Neutrophil (primary cell): ENCODE data around the gene THSD7B.

Experiments
- H3K27ac ChIP-seq: fragments of 200-600 bp; sonication (generic); 2 replicates; pipeline ENCODE4 v1.5.1; 2016; ENCODE audit warnings: mild to moderate bottlenecking, moderate library complexity
- H3K27me3 ChIP-seq: fragments of 200-600 bp; sonication (generic); 2 replicates; pipeline ENCODE4 v1.6.0; 2016; ENCODE audit warnings: mild to moderate bottlenecking
- H3K36me3 ChIP-seq: fragments of 200-600 bp; sonication (generic); 2 replicates; pipeline ENCODE4 v1.5.1; 2017
- H3K4me1 ChIP-seq, 2 experiments: fragments of 200-600 bp in 1 of 2; sonication (generic) in 1 of 2; 1 replicate in 1 of 2; 2 replicates in 1 of 2; pipeline versions ENCODE4 v1.5.1 to v1.6.1; 2013 to 2016; ENCODE audit warnings: low read depth in 1 of 2, low read length in 1 of 2, mild to moderate bottlenecking in 1 of 2, moderate library complexity in 1 of 2; ENCODE audit not compliant: control insufficient read depth in 1 of 2, insufficient read depth in 1 of 2
- H3K4me3 ChIP-seq, 2 experiments: fragments of 200-600 bp in 1 of 2; sonication (generic) in 1 of 2; 1 replicate in 1 of 2; 2 replicates in 1 of 2; pipeline ENCODE4 v1.5.1; 2013 to 2016; ENCODE audit warnings: low read depth in 1 of 2, low read length in 1 of 2, mild to moderate bottlenecking in 1 of 2, moderate library complexity in 1 of 2
- H3K9me3 ChIP-seq: fragments of 200-600 bp; sonication (generic); 2 replicates; pipeline ENCODE4 v1.5.1; 2016
- TF ChIP-seq, protein P1 (sequence below): fragments of 200-600 bp; sonication (generic); IDR thresholded peaks from 2 replicates; pipeline ENCODE4 v1.5.1; 2016; ENCODE audit warnings: antibody characterized with exemption

The THSD7B gene

DNA sequence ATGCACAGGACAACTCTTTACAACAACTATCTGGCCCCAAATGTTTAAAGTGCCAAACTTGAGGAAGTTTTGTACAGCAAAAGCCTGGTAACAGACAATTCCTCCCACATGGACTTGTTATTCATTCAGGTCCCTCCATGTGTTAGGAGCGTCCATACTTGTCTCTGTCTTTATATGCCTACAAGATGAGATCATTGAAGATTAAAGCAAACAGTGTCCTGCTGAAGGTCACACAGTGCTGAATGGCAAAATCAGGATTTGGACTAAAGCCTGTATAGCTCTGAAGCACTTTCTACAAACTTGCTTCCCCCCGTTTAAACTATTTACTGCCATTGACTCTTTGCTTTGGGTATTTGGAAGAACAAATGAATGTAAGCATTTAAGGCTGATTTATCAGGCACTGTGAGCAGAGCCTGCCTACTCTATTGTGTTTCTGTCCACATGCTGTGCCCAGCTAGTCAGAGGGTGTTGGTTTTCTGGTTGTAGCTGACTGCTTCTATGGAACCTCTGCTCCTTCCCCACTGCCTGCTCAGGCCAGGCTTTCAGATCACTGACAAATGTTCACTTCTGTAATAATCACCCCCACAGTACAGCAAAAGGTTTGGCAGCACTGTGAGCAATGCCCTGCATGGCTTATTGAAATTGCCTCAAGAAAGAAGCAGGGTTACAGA, 274.3 kb downstream of the THSD7B start:
- TF ChIP-seq, protein P1, sequence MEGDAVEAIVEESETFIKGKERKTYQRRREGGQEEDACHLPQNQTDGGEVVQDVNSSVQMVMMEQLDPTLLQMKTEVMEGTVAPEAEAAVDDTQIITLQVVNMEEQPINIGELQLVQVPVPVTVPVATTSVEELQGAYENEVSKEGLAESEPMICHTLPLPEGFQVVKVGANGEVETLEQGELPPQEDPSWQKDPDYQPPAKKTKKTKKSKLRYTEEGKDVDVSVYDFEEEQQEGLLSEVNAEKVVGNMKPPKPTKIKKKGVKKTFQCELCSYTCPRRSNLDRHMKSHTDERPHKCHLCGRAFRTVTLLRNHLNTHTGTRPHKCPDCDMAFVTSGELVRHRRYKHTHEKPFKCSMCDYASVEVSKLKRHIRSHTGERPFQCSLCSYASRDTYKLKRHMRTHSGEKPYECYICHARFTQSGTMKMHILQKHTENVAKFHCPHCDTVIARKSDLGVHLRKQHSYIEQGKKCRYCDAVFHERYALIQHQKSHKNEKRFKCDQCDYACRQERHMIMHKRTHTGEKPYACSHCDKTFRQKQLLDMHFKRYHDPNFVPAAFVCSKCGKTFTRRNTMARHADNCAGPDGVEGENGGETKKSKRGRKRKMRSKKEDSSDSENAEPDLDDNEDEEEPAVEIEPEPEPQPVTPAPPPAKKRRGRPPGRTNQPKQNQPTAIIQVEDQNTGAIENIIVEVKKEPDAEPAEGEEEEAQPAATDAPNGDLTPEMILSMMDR: no peak
- H3K36me3 ChIP-seq: no peaks in the 10 kb centered on the region
- H3K27ac ChIP-seq: no peak overlapping the region
- H3K4me1 ChIP-seq: no peaks in the 10 kb centered on the region
- no peaks in the 10 kb centered on the region for H3K9me3 ChIP-seq
- H3K4me3 ChIP-seq: no peak overlapping the region
- no peaks in the 10 kb centered on the region for H3K27me3 ChIP-seq

DNA sequence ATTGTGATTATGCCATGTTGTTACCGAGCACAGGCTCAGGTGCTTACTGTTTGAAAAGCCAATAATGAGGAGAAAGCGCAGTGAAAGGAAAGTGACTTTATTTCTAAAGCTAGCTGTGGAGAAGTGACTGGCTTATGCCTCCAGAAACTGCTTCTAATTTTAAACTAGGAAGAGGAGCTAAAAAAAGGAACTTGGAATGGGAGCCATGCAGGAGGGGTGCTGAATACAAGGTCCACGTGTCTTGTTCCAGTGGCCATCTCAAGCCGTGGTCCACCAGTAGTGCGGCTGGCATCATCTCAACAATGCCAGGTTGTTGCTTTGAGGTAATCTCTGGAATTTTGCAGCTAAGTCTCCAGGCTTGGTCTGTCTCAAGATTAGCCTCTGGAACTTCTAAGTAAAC, 282.0 kb downstream of the THSD7B start:
- no peaks in the 10 kb centered on the region for H3K27me3 ChIP-seq
- H3K27ac ChIP-seq: no peak overlapping the region
- TF ChIP-seq, protein P1: no peak
- no peaks in the 10 kb centered on the region for H3K9me3 ChIP-seq
- H3K36me3 ChIP-seq: no peaks in the 10 kb centered on the region
- H3K4me3 ChIP-seq: no peak overlapping the region
- no peaks in the 10 kb centered on the region for H3K4me1 ChIP-seq

DNA sequence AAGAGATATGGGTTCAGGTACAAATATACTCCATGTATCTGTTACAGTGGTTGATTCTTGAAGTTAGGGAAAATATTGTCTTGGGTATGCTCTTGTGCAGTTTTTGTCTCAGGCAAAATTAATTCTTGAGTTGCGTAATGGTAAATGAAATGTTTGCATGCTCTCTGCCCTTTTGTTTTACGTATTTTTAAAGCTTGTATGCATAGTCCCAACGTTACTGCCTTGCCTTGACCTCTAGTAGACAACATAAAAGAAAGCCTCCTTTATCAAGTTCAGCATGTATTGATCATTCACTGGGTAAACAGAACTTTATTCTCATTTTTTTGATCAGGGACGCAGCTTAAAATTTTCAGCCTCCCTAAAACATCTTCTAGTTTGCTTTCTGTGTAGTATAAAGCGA, 283.1 kb downstream of the THSD7B start:
- no peak overlapping the region for H3K4me3 ChIP-seq
- no peak overlapping the region for H3K27ac ChIP-seq
- H3K27me3 ChIP-seq: no peaks in the 10 kb centered on the region
- TF ChIP-seq, protein P1: no peak
- no peaks in the 10 kb centered on the region for H3K36me3 ChIP-seq
- H3K9me3 ChIP-seq: no peaks in the 10 kb centered on the region
- H3K4me1 ChIP-seq: no peaks in the 10 kb centered on the region

DNA sequence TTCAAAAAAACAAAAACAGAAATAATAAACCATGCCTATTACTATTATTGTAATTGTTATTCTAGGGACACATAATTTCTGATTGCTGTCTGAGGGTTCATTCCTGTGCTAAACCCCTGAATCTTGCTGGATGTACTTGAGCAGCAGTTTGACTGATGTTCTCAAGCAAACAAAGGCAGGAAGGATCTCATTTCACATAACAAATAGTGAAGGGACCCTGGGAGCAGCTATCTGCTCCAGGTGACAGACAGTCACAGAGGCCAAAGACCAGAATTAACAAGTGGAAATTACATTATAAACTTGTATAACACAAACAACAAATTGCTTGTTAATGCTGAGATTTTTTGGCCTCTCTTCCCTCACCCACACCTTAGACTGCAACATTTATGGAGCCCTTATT, 284.2 kb downstream of the THSD7B start:
- Histone ChIP-seq H3K27me3 (no peaks in the 10 kb centered on the region), H3K4me1 (no peaks in the 10 kb centered on the region), H3K9me3 (no peaks in the 10 kb centered on the region), H3K27ac (no peak overlapping the region), H3K4me3 (no peak overlapping the region), H3K36me3 (no peaks in the 10 kb centered on the region)
- TF ChIP-seq, protein P1: no peak

DNA sequence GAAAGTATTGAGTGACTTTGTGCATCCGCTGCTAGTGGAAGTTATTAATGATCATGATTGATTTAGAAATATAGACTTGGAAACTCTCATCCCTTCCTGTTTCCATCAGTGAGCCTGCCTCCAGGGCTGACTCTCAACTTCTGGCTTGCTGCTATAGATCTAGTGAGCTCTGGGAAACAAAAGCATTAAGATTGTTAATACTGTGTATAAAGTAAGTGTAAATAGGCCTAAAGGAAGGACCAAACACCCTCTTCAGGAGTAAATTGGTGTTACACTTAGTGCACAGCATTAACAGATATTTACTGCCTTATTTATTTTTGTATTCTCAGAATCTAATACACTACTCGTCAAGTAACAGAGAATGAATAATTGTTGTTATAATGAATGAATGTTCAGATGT, 285.6 kb downstream of the THSD7B start:
- no peaks in the 10 kb centered on the region for H3K36me3 ChIP-seq
- no peaks in the 10 kb centered on the region for H3K9me3 ChIP-seq
- no peak overlapping the region for H3K27ac ChIP-seq

More for the DNA sequence above, 285.6 kb downstream of the THSD7B start:
- Histone ChIP-seq H3K4me3 (no peak overlapping the region), H3K27me3 (no peaks in the 10 kb centered on the region), H3K4me1 (no peaks in the 10 kb centered on the region)
- TF ChIP-seq, protein P1: no peak
